H9 (cell line): Measurements from ENCODE around the gene SHC4. TPM values are rescaled to one million over a fixed set of nuclear protein-coding genes. Genes with fewer than 3 reads are reported as not detected.

Experiments
- DNase-seq: peaks from one replicate; pipeline ENCODE4 v3.0.0-alpha.2; 2017
- H2AFZ ChIP-seq: one replicate; pipeline ENCODE4 v1.6.1; 2013; ENCODE audit warnings: mild to moderate bottlenecking, low read length, control low read depth, moderate library complexity
- H2AK5ac ChIP-seq: 2 replicates; pipeline ENCODE4 v1.6.1; 2013; ENCODE audit warnings: low read length, control low read depth, mixed read lengths; ENCODE audit not compliant: insufficient read length
- H2BK120ac ChIP-seq: one replicate; pipeline ENCODE4 v1.6.1; 2013; ENCODE audit warnings: low read depth, mild to moderate bottlenecking, low read length, control low read depth, inconsistent platforms; ENCODE audit not compliant: poor library complexity, severe bottlenecking
- H2BK12ac ChIP-seq: 2 replicates; pipeline ENCODE4 v1.6.1; 2013; ENCODE audit warnings: low read length, control low read depth, mixed read lengths, low read depth; ENCODE audit not compliant: insufficient read length
- H2BK15ac ChIP-seq: 2 replicates; pipeline ENCODE4 v1.6.1; 2013; ENCODE audit warnings: low read depth, low read length, control low read depth
- H2BK20ac ChIP-seq: one replicate; pipeline ENCODE4 v1.6.1; 2013; ENCODE audit warnings: low read depth, mild to moderate bottlenecking, low read length, control low read depth, inconsistent platforms; ENCODE audit not compliant: poor library complexity, severe bottlenecking
- H2BK5ac ChIP-seq: 2 replicates; pipeline ENCODE4 v1.6.1; 2013; ENCODE audit warnings: low read length, control low read depth, mixed read lengths; ENCODE audit not compliant: insufficient read length
- H3K14ac ChIP-seq: 2 replicates; pipeline ENCODE4 v1.6.1; 2013; ENCODE audit warnings: low read length, control low read depth; ENCODE audit not compliant: insufficient read depth
- H3K18ac ChIP-seq: 2 replicates; pipeline ENCODE4 v1.6.1; 2013; ENCODE audit warnings: low read depth, mild to moderate bottlenecking, mixed read lengths, low read length, control low read depth; ENCODE audit not compliant: insufficient read length
- H3K23ac ChIP-seq: 2 replicates; pipeline ENCODE4 v1.6.1; 2013; ENCODE audit warnings: low read length, control low read depth, mixed read lengths, low read depth; ENCODE audit not compliant: insufficient read length
- H3K23me2 ChIP-seq: 2 replicates; pipeline ENCODE4 v1.6.1; 2013; ENCODE audit warnings: low read depth, mild to moderate bottlenecking, mixed read lengths, low read length, control low read depth; ENCODE audit not compliant: insufficient read length, poor library complexity, severe bottlenecking
- H3K27ac ChIP-seq: 2 replicates; pipeline ENCODE4 v1.5.1; 2013; ENCODE audit warnings: low read length, control low read depth, mixed read lengths, low read depth; ENCODE audit not compliant: insufficient read length
- H3K27me3 ChIP-seq: 2 replicates; pipeline ENCODE4 v1.6.1; 2013; ENCODE audit warnings: low read length, control low read depth, inconsistent platforms; ENCODE audit not compliant: insufficient read depth
- H3K4ac ChIP-seq: 2 replicates; pipeline ENCODE4 v1.6.1; 2013; ENCODE audit warnings: low read depth, mild to moderate bottlenecking, control low read depth, inconsistent platforms, low read length, moderate library complexity
- H3K4me1 ChIP-seq: 2 replicates; pipeline ENCODE4 v1.6.1; 2013; ENCODE audit warnings: low read length, control low read depth, inconsistent platforms; ENCODE audit not compliant: insufficient read depth
- H3K4me2 ChIP-seq: 2 replicates; pipeline ENCODE4 v1.6.1; 2013; ENCODE audit warnings: low read length, control low read depth, mixed read lengths; ENCODE audit not compliant: insufficient read length, insufficient read depth
- H3K56ac ChIP-seq: 2 replicates; pipeline ENCODE4 v1.6.1; 2013; ENCODE audit warnings: low read depth, mild to moderate bottlenecking, mixed read lengths, low read length, control low read depth; ENCODE audit not compliant: insufficient read length
- H3K79me1 ChIP-seq: 2 replicates; pipeline ENCODE4 v1.6.1; 2013; ENCODE audit warnings: low read depth, mild to moderate bottlenecking, moderate library complexity, low read length, control low read depth, inconsistent platforms; ENCODE audit not compliant: insufficient read depth, poor library complexity, severe bottlenecking
- H3K79me2 ChIP-seq: 2 replicates; pipeline ENCODE4 v1.6.1; 2013; ENCODE audit warnings: low read length, control low read depth, inconsistent platforms; ENCODE audit not compliant: insufficient read depth
- H3K9ac ChIP-seq: 2 replicates; pipeline ENCODE4 v1.6.1; 2013; ENCODE audit warnings: low read length, control low read depth, mixed read lengths; ENCODE audit not compliant: insufficient read length; ENCODE audit errors: extremely low read depth
- H3K9me3 ChIP-seq: one replicate; pipeline ENCODE4 v1.6.1; 2013; ENCODE audit warnings: low read depth, low read length, inconsistent platforms; ENCODE audit not compliant: control insufficient read depth
- H3T11ph ChIP-seq: one replicate; pipeline ENCODE4 v1.6.1; 2013; ENCODE audit warnings: mild to moderate bottlenecking, low read length, control low read depth, inconsistent platforms
- H4K20me1 ChIP-seq: one replicate; pipeline ENCODE4 v1.6.1; 2013; ENCODE audit not compliant: control insufficient read depth, insufficient read length, insufficient read depth
- H4K5ac ChIP-seq: 2 replicates; pipeline ENCODE4 v1.6.1; 2013; ENCODE audit warnings: low read depth, mild to moderate bottlenecking, mixed read lengths, low read length, control low read depth; ENCODE audit not compliant: insufficient read length
- H4K8ac ChIP-seq: replicated peaks from 2 replicates; pipeline ENCODE4 v1.6.1; 2013; ENCODE audit warnings: low read length, control low read depth, mixed read lengths, low read depth; ENCODE audit not compliant: insufficient read length
- H4K91ac ChIP-seq: 2 replicates; pipeline ENCODE4 v1.6.1; 2013; ENCODE audit warnings: low read depth, mild to moderate bottlenecking, moderate library complexity, mixed read lengths, low read length, control low read depth; ENCODE audit not compliant: insufficient read length
- H3K27ac Mint-ChIP-seq, 3 experiments: 2 replicates in 2 of 3; 3 replicates in 1 of 3; pipeline ENCODE4 v1.8.0; 2020 to 2021; ENCODE audit warnings: mixed read lengths in 3 of 3, mild to moderate bottlenecking in 1 of 3, moderate library complexity in 1 of 3
- H3K27me3 Mint-ChIP-seq: 2 replicates; pipeline ENCODE4 v1.8.0; 2021; ENCODE audit warnings: low read depth, mild to moderate bottlenecking, moderate library complexity, mixed read lengths
- H3K36me3 Mint-ChIP-seq, 3 experiments: 2 replicates in 2 of 3; 3 replicates in 1 of 3; pipeline ENCODE4 v1.8.0; 2020 to 2021; ENCODE audit warnings: low read depth in 3 of 3, mixed read lengths in 3 of 3; ENCODE audit not compliant: insufficient read depth in 1 of 3
- H3K4me1 Mint-ChIP-seq, 2 experiments: 2 replicates each; pipeline ENCODE4 v1.8.0; 2020; ENCODE audit warnings: mixed read lengths in 2 of 2
- H3K4me3 Mint-ChIP-seq, 2 experiments: 2 replicates in 1 of 2; 3 replicates in 1 of 2; pipeline ENCODE4 v1.8.0; 2020 to 2021; ENCODE audit warnings: mild to moderate bottlenecking in 2 of 2, mixed read lengths in 2 of 2, moderate library complexity in 1 of 2
- H3K9me3 Mint-ChIP-seq, 2 experiments: 2 replicates in 1 of 2; 3 replicates in 1 of 2; pipeline ENCODE4 v1.8.0; 2020; ENCODE audit warnings: mild to moderate bottlenecking in 2 of 2, mixed read lengths in 2 of 2, moderate library complexity in 1 of 2
- WGBS: extraction: QIAGEN DNeasy Blood & Tissue Kit; methylation state at CpG from one replicate; pipeline ENCODE4 v1.1.7; 2013; ENCODE audit warnings: missing lambda C conversion rate, low lambda C conversion rate, mixed read lengths; ENCODE audit not compliant: insufficient read length; ENCODE audit errors: extremely low coverage; 5-methylcytosine and 5-hydroxymethylcytosine counted together
- total RNA-seq: library from RNA; stranded (reverse); gene quantifications from 2 replicates; pipeline ENCODE4 v1.2.1, GENCODE V29; 2021
- TF ChIP-seq, protein P1 (sequence below): fragments of 200-600 bp; sonication (generic); conservative IDR thresholded peaks from 3 replicates; pipeline ENCODE4 v1.8.0; 2021; ENCODE audit warnings: antibody characterized with exemption, mild to moderate bottlenecking

The SHC4 gene
- total RNA-seq, 1 experiment from 2014 or later: 0.26 TPM

GRCh38 chr15:48929661-48930060 lies 34.1 kb downstream of the SHC4 start:
- Histone ChIP-seq H3K79me2 (no peaks in the 10 kb centered on the region), H2AFZ (no peak overlapping the region), H3K9ac (no peak overlapping the region), H3K23me2 (no peaks in the 10 kb centered on the region), H4K20me1 (no peaks in the 10 kb centered on the region), H3K4me2 (no peak overlapping the region), H3K4ac (no peak overlapping the region), H3K4me1 (no peaks in the 10 kb centered on the region), H3K79me1 (no peaks in the 10 kb centered on the region), H3K23ac (no peak overlapping the region), H2BK12ac (no peak overlapping the region), H3K14ac (no peak overlapping the region; the same call in 1 of the 2 replicates), H4K5ac (no peak overlapping the region), H3K27me3 (no peaks in the 10 kb centered on the region), H3K27ac (no peak overlapping the region), H3K56ac (no peak overlapping the region), H4K91ac (no peak overlapping the region), H2BK15ac (no peak overlapping the region), H2BK5ac (no peak overlapping the region), H2BK20ac (no peak overlapping the region), H2BK120ac (no peak overlapping the region), H3K9me3 (no peaks in the 10 kb centered on the region), H4K8ac (no peak overlapping the region), H3T11ph (no peak overlapping the region), H3K18ac (no peak overlapping the region), H2AK5ac (no peak overlapping the region)
- Mint-ChIP-seq H3K36me3 (no peaks in the 10 kb centered on the region), H3K27ac (no peak overlapping the region; a peak in 1 of 7 replicates), H3K27me3 (peaks cover 3% of the 10 kb centered on the region; the same call in 1 of the 2 replicates), H3K4me1 (no peaks in the 10 kb centered on the region; a peak in 1 of 4 replicates), H3K4me3 (no peak overlapping the region), H3K9me3 (no peaks in the 10 kb centered on the region)
- WGBS: no CpG with 5 or more reads among the region's 3 CpGs
- TF ChIP-seq, protein P1, sequence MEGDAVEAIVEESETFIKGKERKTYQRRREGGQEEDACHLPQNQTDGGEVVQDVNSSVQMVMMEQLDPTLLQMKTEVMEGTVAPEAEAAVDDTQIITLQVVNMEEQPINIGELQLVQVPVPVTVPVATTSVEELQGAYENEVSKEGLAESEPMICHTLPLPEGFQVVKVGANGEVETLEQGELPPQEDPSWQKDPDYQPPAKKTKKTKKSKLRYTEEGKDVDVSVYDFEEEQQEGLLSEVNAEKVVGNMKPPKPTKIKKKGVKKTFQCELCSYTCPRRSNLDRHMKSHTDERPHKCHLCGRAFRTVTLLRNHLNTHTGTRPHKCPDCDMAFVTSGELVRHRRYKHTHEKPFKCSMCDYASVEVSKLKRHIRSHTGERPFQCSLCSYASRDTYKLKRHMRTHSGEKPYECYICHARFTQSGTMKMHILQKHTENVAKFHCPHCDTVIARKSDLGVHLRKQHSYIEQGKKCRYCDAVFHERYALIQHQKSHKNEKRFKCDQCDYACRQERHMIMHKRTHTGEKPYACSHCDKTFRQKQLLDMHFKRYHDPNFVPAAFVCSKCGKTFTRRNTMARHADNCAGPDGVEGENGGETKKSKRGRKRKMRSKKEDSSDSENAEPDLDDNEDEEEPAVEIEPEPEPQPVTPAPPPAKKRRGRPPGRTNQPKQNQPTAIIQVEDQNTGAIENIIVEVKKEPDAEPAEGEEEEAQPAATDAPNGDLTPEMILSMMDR: no peak
- no peak for DNase-seq
